Cardiac muscle cell (in vitro differentiated cells and primary cell): ENCODE results near the gene EPHA8. TPM values are rescaled to one million over a fixed set of nuclear protein-coding genes. Genes with fewer than 3 reads are reported as not detected.

Experiments used
- DNase-seq, 2 donors: peaks; one replicate each; pipeline versions ENCODE4 v3.0.0 to v3.0.0-alpha.2; 2010 to 2017; ENCODE audit warnings: low read depth in 1 of 2, low spot score in 1 of 2
- H3K27ac ChIP-seq: fragments of 200-600 bp; sonication (generic); 2 replicates; pipeline ENCODE4 v1.5.1; 2016
- H3K27me3 ChIP-seq: fragments of 200-600 bp; sonication (generic); 2 replicates; pipeline ENCODE4 v1.6.0; 2016; ENCODE audit warnings: control low read depth
- H3K36me3 ChIP-seq: fragments of 200-600 bp; sonication (generic); 2 replicates; pipeline ENCODE4 v1.5.1; 2016; ENCODE audit warnings: control low read depth
- H3K4me1 ChIP-seq: fragments of 200-600 bp; sonication (generic); 2 replicates; pipeline ENCODE4 v1.8.1; 2017; ENCODE audit warnings: low read depth, mild to moderate bottlenecking, mixed run types
- H3K4me3 ChIP-seq: fragments of 200-600 bp; sonication (generic); 2 replicates; pipeline ENCODE4 v1.5.1; 2016; ENCODE audit warnings: mild to moderate bottlenecking
- H3K9me3 ChIP-seq: fragments of 200-600 bp; sonication (generic); 2 replicates; pipeline ENCODE4 v1.5.1; 2017; ENCODE audit warnings: low read depth, mild to moderate bottlenecking, control low read depth
- polyA plus RNA-seq: library from polyadenylated mRNA; unstranded; fragments of >200 nt; fragmentation: Nextera tagmentation; extraction: Ambion mirVana; gene quantifications from 2 replicates; pipeline ENCODE4 v1.2.1, GENCODE V29; 2016
- total RNA-seq: library from RNA; depleted of rRNA; stranded (reverse); fragments of >200 nt; gene quantifications from 2 replicates; pipeline ENCODE4 v1.2.3, GENCODE V29; 2016
- TF ChIP-seq, protein P1 (sequence below): IDR thresholded peaks from 2 replicates; pipeline ENCODE4 v1.5.1; 2012; ENCODE audit warnings: low read depth, mild to moderate bottlenecking, low read length

Gene EPHA8
- total and polyA plus RNA-seq, 2 experiments from 2014 or later: 4.7 to 10.9 TPM

GRCh38 chr1:22586356-22587130 is 23.3 kb downstream of the EPHA8 start:
- H3K4me3 ChIP-seq: no peak overlapping the region
- H3K4me1 ChIP-seq: peaks cover 21% of the 10 kb centered on the region
- TF ChIP-seq, protein P1, sequence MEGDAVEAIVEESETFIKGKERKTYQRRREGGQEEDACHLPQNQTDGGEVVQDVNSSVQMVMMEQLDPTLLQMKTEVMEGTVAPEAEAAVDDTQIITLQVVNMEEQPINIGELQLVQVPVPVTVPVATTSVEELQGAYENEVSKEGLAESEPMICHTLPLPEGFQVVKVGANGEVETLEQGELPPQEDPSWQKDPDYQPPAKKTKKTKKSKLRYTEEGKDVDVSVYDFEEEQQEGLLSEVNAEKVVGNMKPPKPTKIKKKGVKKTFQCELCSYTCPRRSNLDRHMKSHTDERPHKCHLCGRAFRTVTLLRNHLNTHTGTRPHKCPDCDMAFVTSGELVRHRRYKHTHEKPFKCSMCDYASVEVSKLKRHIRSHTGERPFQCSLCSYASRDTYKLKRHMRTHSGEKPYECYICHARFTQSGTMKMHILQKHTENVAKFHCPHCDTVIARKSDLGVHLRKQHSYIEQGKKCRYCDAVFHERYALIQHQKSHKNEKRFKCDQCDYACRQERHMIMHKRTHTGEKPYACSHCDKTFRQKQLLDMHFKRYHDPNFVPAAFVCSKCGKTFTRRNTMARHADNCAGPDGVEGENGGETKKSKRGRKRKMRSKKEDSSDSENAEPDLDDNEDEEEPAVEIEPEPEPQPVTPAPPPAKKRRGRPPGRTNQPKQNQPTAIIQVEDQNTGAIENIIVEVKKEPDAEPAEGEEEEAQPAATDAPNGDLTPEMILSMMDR: no peak
- peaks cover 1% of the 10 kb centered on the region for H3K27me3 ChIP-seq
- DNase-seq: no peak
- H3K36me3 ChIP-seq: no peaks in the 10 kb centered on the region
- no peaks in the 10 kb centered on the region for H3K9me3 ChIP-seq
- H3K27ac ChIP-seq: no peak overlapping the region

DNA sequence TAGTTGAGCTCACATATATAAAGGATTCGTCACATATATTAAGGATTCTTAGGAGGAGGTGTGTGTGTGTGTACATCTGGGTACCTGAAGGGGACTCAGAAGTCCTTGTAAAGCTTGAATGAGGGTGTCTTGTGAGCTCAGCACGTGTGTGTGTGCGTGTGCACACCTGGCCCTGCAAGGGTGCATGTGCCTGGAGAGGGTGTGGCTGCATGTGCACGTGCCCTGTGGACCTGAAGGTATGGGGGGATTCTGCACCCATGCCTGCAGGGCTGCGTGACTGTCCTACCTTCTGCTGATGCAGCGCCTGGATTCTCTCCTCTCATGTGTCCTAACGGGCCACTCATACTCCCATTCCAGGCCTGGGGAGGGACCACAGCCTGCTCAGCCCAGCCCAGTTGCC is 24.0 kb downstream of the EPHA8 start:
- peaks cover 8% of the 10 kb centered on the region for H3K27me3 ChIP-seq
- no peak for DNase-seq
- TF ChIP-seq, protein P1: no peak
- no peaks in the 10 kb centered on the region for H3K36me3 ChIP-seq
- peaks cover 14% of the 10 kb centered on the region for H3K4me1 ChIP-seq
- H3K9me3 ChIP-seq: no peaks in the 10 kb centered on the region
- no peak overlapping the region for H3K4me3 ChIP-seq
- H3K27ac ChIP-seq: no peak overlapping the region

GRCh38 chr1:22588899-22589422 is 25.7 kb downstream of the EPHA8 start:
- peaks cover 25% of the 10 kb centered on the region for H3K27me3 ChIP-seq

DNA sequence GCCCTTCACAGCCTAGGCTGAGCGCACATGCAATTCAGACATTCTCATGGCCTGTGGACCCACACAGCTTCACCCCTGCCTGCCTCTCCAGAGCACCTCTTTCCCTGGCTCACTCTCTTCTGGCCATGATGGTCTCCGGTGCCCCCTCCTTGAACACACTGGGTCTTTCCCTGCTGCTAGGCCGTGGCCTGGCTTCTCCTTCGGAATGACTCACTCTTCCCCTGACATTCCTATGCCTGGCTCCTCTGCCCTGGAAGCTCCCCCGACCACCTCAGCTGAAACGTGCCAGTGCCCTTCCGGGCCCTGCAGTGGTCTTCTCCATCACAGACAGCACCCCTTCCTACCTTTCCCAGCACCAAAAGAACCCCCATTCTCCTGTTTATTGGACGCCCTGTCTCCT is 28.3 kb downstream of the EPHA8 start:
- H3K27ac ChIP-seq: no peak overlapping the region
- DNase-seq: no peak
- TF ChIP-seq, protein P1: no peak
- H3K36me3 ChIP-seq: no peaks in the 10 kb centered on the region
- H3K27me3 ChIP-seq: peaks cover 40% of the 10 kb centered on the region
- no peak overlapping the region for H3K4me3 ChIP-seq
- no peaks in the 10 kb centered on the region for H3K4me1 ChIP-seq
- no peaks in the 10 kb centered on the region for H3K9me3 ChIP-seq

More at GRCh38 chr1:22588899-22589422, 25.7 kb downstream of the EPHA8 start:
- DNase-seq: no peak
- TF ChIP-seq, protein P1: no peak
- Histone ChIP-seq H3K4me1 (no peaks in the 10 kb centered on the region), H3K4me3 (no peak overlapping the region), H3K27ac (no peak overlapping the region), H3K9me3 (no peaks in the 10 kb centered on the region), H3K36me3 (no peaks in the 10 kb centered on the region)

DNA sequence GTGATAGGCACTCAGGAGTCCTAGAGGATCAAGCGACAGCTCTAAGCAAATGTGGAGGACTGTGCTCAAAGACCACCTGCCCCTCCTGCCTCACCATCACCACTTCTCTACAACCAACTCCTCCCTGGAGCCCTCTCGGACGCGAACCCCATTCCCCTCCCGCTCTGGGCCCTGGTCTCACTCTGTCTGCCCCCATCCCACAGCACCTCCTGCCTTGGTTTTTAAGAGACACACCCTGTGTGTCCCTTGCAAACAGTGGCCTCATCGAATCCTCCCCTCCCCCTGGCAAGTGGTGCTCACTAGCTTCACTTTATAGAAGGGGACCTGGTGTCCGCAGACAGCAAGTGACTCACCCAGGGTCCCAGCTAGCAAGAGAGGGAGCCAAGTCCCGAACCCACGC is 28.8 kb downstream of the EPHA8 start:
- TF ChIP-seq, protein P1: no peak
- peaks cover 40% of the 10 kb centered on the region for H3K27me3 ChIP-seq

More for the DNA sequence above, 28.8 kb downstream of the EPHA8 start:
- Histone ChIP-seq H3K4me3 (no peak overlapping the region), H3K36me3 (no peaks in the 10 kb centered on the region), H3K9me3 (no peaks in the 10 kb centered on the region), H3K27ac (no peak overlapping the region), H3K4me1 (no peaks in the 10 kb centered on the region)
- no peak for DNase-seq
